CD8-positive, alpha-beta memory T cell (primary cell): Measurements from ENCODE around the gene ZNF217. TPM values are rescaled to one million over a fixed set of nuclear protein-coding genes. Genes with fewer than 3 reads are reported as not detected.
"Not testable (repeated sequence)": the region's sequence is repeated elsewhere in the genome, so short reads cannot be mapped to it uniquely, and the experiment has no call there.

Source experiments
- CTCF ChIA-PET: fragments of 350-600 bp; sonication (Branson Sonifier 250); formaldehyde crosslinking; loops from one replicate; lab custom pipeline; 2021; ENCODE audit warnings: antibody characterized with exemption; lab: Charles Lee
- POLR2A ChIA-PET: fragments of 350-600 bp; sonication (Branson Sonifier 250); formaldehyde crosslinking; loops from one replicate; lab custom pipeline; 2021; ENCODE audit warnings: antibody characterized with exemption; lab: Charles Lee
- DNase-seq, 5 donors: peaks; one replicate each; pipeline versions ENCODE4 v3.0.0 to v3.0.0-alpha.2; 2020 to 2022; ENCODE audit warnings: mixed read lengths in 1 of 5
- H3K27ac ChIP-seq: one replicate; pipeline ENCODE4 v1.7.0; 2013; ENCODE audit warnings: low read depth, mild to moderate bottlenecking, low read length, moderate library complexity
- H3K27me3 ChIP-seq: 2 replicates; pipeline ENCODE4 v1.7.0; 2013; ENCODE audit warnings: low read length, mild to moderate bottlenecking; ENCODE audit not compliant: insufficient read depth, poor library complexity, severe bottlenecking
- H3K36me3 ChIP-seq: 2 replicates; pipeline ENCODE4 v1.7.0; 2013; ENCODE audit warnings: mild to moderate bottlenecking, low read length, moderate library complexity; ENCODE audit not compliant: insufficient read depth
- H3K4me1 ChIP-seq: 2 replicates; pipeline ENCODE4 v1.7.0; 2013; ENCODE audit warnings: mild to moderate bottlenecking, low read length, moderate library complexity; ENCODE audit not compliant: insufficient read depth
- H3K4me3 ChIP-seq: 2 replicates; pipeline ENCODE4 v1.7.0; 2013; ENCODE audit warnings: mild to moderate bottlenecking, low read length
- H3K9me3 ChIP-seq: 2 replicates; pipeline ENCODE4 v1.7.0; 2013; ENCODE audit warnings: mild to moderate bottlenecking, low read length
- H3K27ac Mint-ChIP-seq, 8 donors: one replicate each; pipeline ENCODE4 v1.8.0; 2020 to 2021; ENCODE audit warnings: mixed read lengths in 8 of 8, mild to moderate bottlenecking in 6 of 8, inconsistent platforms in 3 of 8, moderate library complexity in 3 of 8
- H3K27me3 Mint-ChIP-seq, 2 donors: one replicate each; pipeline ENCODE4 v1.8.0; 2020 to 2021; ENCODE audit warnings: mixed read lengths in 2 of 2, mild to moderate bottlenecking in 1 of 2, moderate library complexity in 1 of 2
- H3K36me3 Mint-ChIP-seq, 3 donors: one replicate each; pipeline ENCODE4 v1.8.0; 2020 to 2021; ENCODE audit warnings: mixed read lengths in 3 of 3, inconsistent platforms in 1 of 3, mild to moderate bottlenecking in 1 of 3
- H3K4me1 Mint-ChIP-seq, 3 donors: one replicate each; pipeline ENCODE4 v1.8.0; 2020 to 2021; ENCODE audit warnings: mixed read lengths in 3 of 3, inconsistent platforms in 1 of 3, mild to moderate bottlenecking in 1 of 3
- H3K4me3 Mint-ChIP-seq, 7 donors: one replicate each; pipeline ENCODE4 v1.8.0; 2020 to 2021; ENCODE audit warnings: mixed read lengths in 7 of 7, mild to moderate bottlenecking in 6 of 7, moderate library complexity in 4 of 7, inconsistent platforms in 2 of 7
- H3K9me3 Mint-ChIP-seq, 5 donors: one replicate each; pipeline ENCODE4 v1.8.0; 2020 to 2022; ENCODE audit warnings: mixed read lengths in 5 of 5, mild to moderate bottlenecking in 3 of 5, moderate library complexity in 2 of 5, inconsistent platforms in 1 of 5
- polyA plus RNA-seq: library from polyadenylated mRNA; unstranded; fragments of 300-500 nt; fragmentation: Illumina TruSeq; gene quantifications from one replicate; pipeline ENCODE4 v1.2.3, GENCODE V29; 2021
- total RNA-seq, 2 experiments: library from RNA; stranded (reverse); gene quantifications; one replicate each; pipeline ENCODE4 v1.2.3, GENCODE V29; 2021

The ZNF217 gene
- total and polyA plus RNA-seq, 3 experiments from 2014 or later = 24.0 to 54.3 (median 52.5) TPM

GRCh38 chr20:53569005-53569404, 24.6 kb downstream of the ZNF217 start:
- Mint-ChIP-seq H3K9me3 (no peaks in the 10 kb centered on the region), H3K27ac (peak overlapping the region in 7 of 8 donors; percentile 19 to 86 (median 64)), H3K27me3 (no peaks in the 10 kb centered on the region), H3K4me3 (no peak overlapping the region), H3K4me1 (peaks cover 42 to 75% (median 62%) of the 10 kb centered on the region in 3 donors), H3K36me3 (peaks cover 6 to 87% (median 26%) of the 10 kb centered on the region in 3 donors)
- no peak for DNase-seq
- POLR2A ChIA-PET = no interaction called here
- H3K9me3 ChIP-seq = no peaks in the 10 kb centered on the region
- H3K27ac ChIP-seq = no peak overlapping the region
- no peak overlapping the region for H3K4me3 ChIP-seq
- CTCF ChIA-PET = interaction anchor here (3.7 kb wide), 1 partner anchor 346 kb away, joined by 9 read pairs; no protein-coding TSS in a partner anchor
- peaks cover 32% of the 10 kb centered on the region for H3K36me3 ChIP-seq
- H3K27me3 ChIP-seq = no peaks in the 10 kb centered on the region
- peaks cover 23% of the 10 kb centered on the region for H3K4me1 ChIP-seq

- Mint-ChIP-seq H3K4me3 (no peak overlapping the region), H3K27me3 (no peaks in the 10 kb centered on the region), H3K9me3 (no peaks in the 10 kb centered on the region), H3K27ac (peak overlapping the region in 4 of 8 donors; percentile 29 to 68 (median 64)), H3K36me3 (peaks cover 6 to 83% (median 23%) of the 10 kb centered on the region in 3 donors), H3K4me1 (peaks cover 43 to 69% (median 60%) of the 10 kb centered on the region in 3 donors)
- no peaks in the 10 kb centered on the region for H3K9me3 ChIP-seq
- CTCF ChIA-PET = interaction anchor here (3.7 kb wide), 1 partner anchor 347 kb away, joined by 9 read pairs; no protein-coding TSS in a partner anchor
- H3K27ac ChIP-seq = no peak overlapping the region
- H3K4me3 ChIP-seq = no peak overlapping the region
- POLR2A ChIA-PET = no interaction called here
- no peaks in the 10 kb centered on the region for H3K27me3 ChIP-seq
- peaks cover 26% of the 10 kb centered on the region for H3K36me3 ChIP-seq
- H3K4me1 ChIP-seq = peaks cover 18% of the 10 kb centered on the region
- DNase-seq = no peak
Observed at GRCh38 chr20:53568351-53568750, 25.3 kb downstream of the ZNF217 start.

GRCh38 chr20:53567379-53567917, 26.2 kb downstream of the ZNF217 start:
- Histone ChIP-seq H3K4me1 (peaks cover 9% of the 10 kb centered on the region), H3K4me3 (no peak overlapping the region), H3K27ac (no peak overlapping the region), H3K27me3 (no peaks in the 10 kb centered on the region), H3K9me3 (no peaks in the 10 kb centered on the region), H3K36me3 (peaks cover 20% of the 10 kb centered on the region)
- no peak for DNase-seq
- Mint-ChIP-seq H3K9me3 (no peaks in the 10 kb centered on the region), H3K27me3 (no peaks in the 10 kb centered on the region), H3K27ac (peak overlapping the region in 5 of 8 donors; percentile 45 to 64 (median 52)), H3K4me1 (peaks cover 39 to 60% (median 53%) of the 10 kb centered on the region in 3 donors), H3K4me3 (no peak overlapping the region), H3K36me3 (peaks cover 6 to 74% (median 20%) of the 10 kb centered on the region in 3 donors)
- ChIA-PET CTCF (interaction anchor here (3.7 kb wide), 1 partner anchor 348 kb away, joined by 9 read pairs; no protein-coding TSS in a partner anchor), POLR2A (interaction anchor here (0.7 kb wide), 1 partner anchor 317 kb away, joined by 3 read pairs; no protein-coding TSS in a partner anchor)

GRCh38 chr20:53566623-53567022, 27.0 kb downstream of the ZNF217 start:
- Mint-ChIP-seq H3K27ac (peak overlapping the region in 1 of 8 donors; percentile 46), H3K36me3 (peaks cover 6 to 66% (median 18%) of the 10 kb centered on the region in 3 donors), H3K4me1 (peaks cover 31 to 52% (median 44%) of the 10 kb centered on the region in 3 donors)
- H3K4me3 ChIP-seq, H3K4me1 ChIP-seq, H3K4me3 Mint-ChIP-seq, H3K9me3 Mint-ChIP-seq, H3K27me3 ChIP-seq, DNase-seq, H3K9me3 ChIP-seq, H3K27ac ChIP-seq, H3K27me3 Mint-ChIP-seq: not testable (repeated sequence)
- ChIA-PET CTCF (interaction anchor here (1.2 to 3.7 kb wide), 4 partner anchors 9 to 349 kb away, joined by 3 to 9 read pairs (median 4); no protein-coding TSS in a partner anchor), POLR2A (interaction anchor here (0.7 kb wide), 1 partner anchor 318 kb away, joined by 3 read pairs; no protein-coding TSS in a partner anchor)
- H3K36me3 ChIP-seq = peaks cover 17% of the 10 kb centered on the region

- peaks cover under 1 to 60% (median 11%) of the 10 kb centered on the region in 3 donors for H3K36me3 Mint-ChIP-seq
- peak overlapping the region in 3 of 8 donors; percentile 36 to 63 (median 60) for H3K27ac Mint-ChIP-seq
Observed at GRCh38 chr20:53565254-53565653, 28.4 kb downstream of the ZNF217 start.

GRCh38 chr20:53562104-53562764, 31.4 kb downstream of the ZNF217 start:
- H3K4me3 ChIP-seq, H3K27me3 Mint-ChIP-seq, H3K9me3 ChIP-seq, DNase-seq, H3K36me3 ChIP-seq, H3K4me1 ChIP-seq, H3K27me3 ChIP-seq, H3K27ac ChIP-seq, H3K4me3 Mint-ChIP-seq, H3K9me3 Mint-ChIP-seq: not testable (repeated sequence)
- Mint-ChIP-seq H3K4me1 (peaks cover 4 to 11% (median 6%) of the 10 kb centered on the region in 3 donors), H3K36me3 (peaks cover 0 to 46% (median 9%) of the 10 kb centered on the region in 3 donors), H3K27ac (peak overlapping the region in 1 of 8 donors; percentile 36)
- CTCF ChIA-PET = interaction anchor here (0.6 to 2.1 kb wide), 5 partner anchors 8 to 354 kb away, joined by 3 to 6 read pairs (median 3); no protein-coding TSS in a partner anchor
- POLR2A ChIA-PET = interaction anchor here (0.7 kb wide), 1 partner anchor 380 kb away, joined by 4 read pairs; no protein-coding TSS in a partner anchor

More at GRCh38 chr20:53565254-53565653, 28.4 kb downstream of the ZNF217 start:
- Mint-ChIP-seq H3K9me3 (no peaks in the 10 kb centered on the region), H3K27me3 (no peaks in the 10 kb centered on the region), H3K4me3 (no peak overlapping the region), H3K4me1 (peaks cover 20 to 38% (median 31%) of the 10 kb centered on the region in 3 donors)
- Histone ChIP-seq H3K27me3 (no peaks in the 10 kb centered on the region), H3K4me1 (no peaks in the 10 kb centered on the region), H3K9me3 (no peaks in the 10 kb centered on the region), H3K27ac (no peak overlapping the region), H3K4me3 (no peak overlapping the region), H3K36me3 (peaks cover 16% of the 10 kb centered on the region)
- ChIA-PET CTCF (interaction anchor here (1.5 to 1.9 kb wide), 2 partner anchors 10 to 12 kb away, joined by 3 to 4 read pairs; no protein-coding TSS in a partner anchor), POLR2A (no interaction called here)
- no peak for DNase-seq

- Mint-ChIP-seq H3K4me1 (peaks cover 4 to 11% (median 5%) of the 10 kb centered on the region in 3 donors), H3K27me3 (no peaks in the 10 kb centered on the region), H3K9me3 (no peaks in the 10 kb centered on the region), H3K36me3 (peaks cover 0 to 42% (median 9%) of the 10 kb centered on the region in 3 donors), H3K4me3 (no peak overlapping the region), H3K27ac (peak overlapping the region in 1 of 8 donors; percentile 69)
- H3K9me3 ChIP-seq = no peaks in the 10 kb centered on the region
- POLR2A ChIA-PET = interaction anchor here (0.7 kb wide), 1 partner anchor 380 kb away, joined by 4 read pairs; no protein-coding TSS in a partner anchor
- CTCF ChIA-PET = interaction anchor here (0.6 to 2.1 kb wide), 3 partner anchors 7 to 153 kb away, joined by 3 to 6 read pairs (median 3); no protein-coding TSS in a partner anchor
- no peaks in the 10 kb centered on the region for H3K4me1 ChIP-seq
- no peak overlapping the region for H3K27ac ChIP-seq
- no peak for DNase-seq
- no peak overlapping the region for H3K4me3 ChIP-seq
- H3K36me3 ChIP-seq = peaks cover 4% of the 10 kb centered on the region
- H3K27me3 ChIP-seq = no peaks in the 10 kb centered on the region
Observed at GRCh38 chr20:53561505-53561904, 32.1 kb downstream of the ZNF217 start.
